Erythroblast (primary cell): ENCODE data around the gene ANKDD1B.

Source experiments
- GATA1 ChIP-seq: IDR thresholded peaks from 2 replicates; pipeline ENCODE4 v1.6.1; 2011; ENCODE audit warnings: low read depth, mild to moderate bottlenecking, control low read depth, low read length, moderate library complexity
- POLR2A ChIP-seq: IDR thresholded peaks from 2 replicates; pipeline ENCODE4 v1.6.1; 2011; ENCODE audit warnings: mild to moderate bottlenecking, low read length

GRCh38 chr5:75566710-75567309 is 44.4 kb upstream of the ANKDD1B start:
- TF ChIP-seq POLR2A = no peak
- no peak for TF ChIP-seq GATA1
